Caco-2 (cell line): ENCODE measurements around the gene RAB40A. TPM values are rescaled to one million over a fixed set of nuclear protein-coding genes. Genes with fewer than 3 reads are reported as not detected.

ENCODE experiments used
- BruUV-seq: library from RNA; stranded (reverse); fragments of 400-500 nt; replicated peaks from 2 replicates; lab custom pipeline; 2021; lab: Mats Ljungman, UMichigan
- CTCF ChIA-PET: fragments of 300-600 bp; sonication (Branson Sonifier 250); formaldehyde crosslinking; loops from one replicate; lab custom pipeline; 2022; ENCODE audit warnings: antibody characterized with exemption; lab: Charles Lee
- POLR2A ChIA-PET: fragments of 300-600 bp; sonication (Branson Sonifier 250); formaldehyde crosslinking; loops from one replicate; lab custom pipeline; 2022; ENCODE audit warnings: antibody characterized with exemption; lab: Charles Lee
- DNase-seq, 2 experiments: peaks; one replicate each; pipeline versions ENCODE4 v3.0.0 to v3.0.0-alpha.2; 2020 to 2022
- H3K27me3 ChIP-seq: replicated peaks from 2 replicates; pipeline ENCODE4 v1.6.0; 2011; ENCODE audit warnings: low read length; ENCODE audit not compliant: control insufficient read depth, insufficient read depth
- H3K36me3 ChIP-seq: 2 replicates; pipeline ENCODE4 v1.5.1; 2011; ENCODE audit warnings: low read length; ENCODE audit not compliant: control insufficient read depth, insufficient read depth
- H3K4me1 ChIP-seq: fragments of 250-450 bp; sonication (Bioruptor Pico); 2 replicates; pipeline ENCODE4 v1.5.1; 2020; ENCODE audit warnings: mild to moderate bottlenecking
- H3K4me3 ChIP-seq: 2 replicates; pipeline ENCODE4 v1.5.1; 2011; ENCODE audit warnings: low read depth, mild to moderate bottlenecking, control low read depth, low read length
- H3K9me3 ChIP-seq: fragments of 250-450 bp; sonication (Bioruptor Pico); 2 replicates; pipeline ENCODE4 v1.5.1; 2020; ENCODE audit warnings: mild to moderate bottlenecking, moderate library complexity
- H3K27ac Mint-ChIP-seq: one replicate; pipeline ENCODE4 v1.8.0; 2022; ENCODE audit warnings: mixed read lengths; ENCODE audit not compliant: unreplicated experiment
- H3K27me3 Mint-ChIP-seq: one replicate; pipeline ENCODE4 v1.8.0; 2022; ENCODE audit warnings: mixed read lengths; ENCODE audit not compliant: insufficient read depth, unreplicated experiment
- H3K36me3 Mint-ChIP-seq: one replicate; pipeline ENCODE4 v1.8.0; 2022; ENCODE audit warnings: mild to moderate bottlenecking, mixed read lengths; ENCODE audit not compliant: insufficient read depth, unreplicated experiment
- H3K4me1 Mint-ChIP-seq: one replicate; pipeline ENCODE4 v1.8.0; 2022; ENCODE audit warnings: low read depth, mixed read lengths; ENCODE audit not compliant: unreplicated experiment
- H3K4me3 Mint-ChIP-seq: one replicate; pipeline ENCODE4 v1.8.0; 2022; ENCODE audit warnings: mild to moderate bottlenecking, moderate library complexity, mixed read lengths; ENCODE audit not compliant: unreplicated experiment
- H3K9me3 Mint-ChIP-seq: one replicate; pipeline ENCODE4 v1.8.0; 2022; ENCODE audit warnings: mixed read lengths; ENCODE audit not compliant: unreplicated experiment
- intact Hi-C: fragments of 100-400 bp; cut with micrococcal nuclease; formaldehyde crosslinking; loops from one replicate; pipeline ENCODE4 v1.10.0; 2022; ENCODE audit not compliant: unreplicated experiment
- total RNA-seq: library from RNA; stranded (reverse); gene quantifications from 2 replicates; pipeline ENCODE4 v1.2.3, GENCODE V29; 2022
- TF ChIP-seq, protein P1 (sequence below), 2 experiments: fragments of 200-600 bp in 1 of 2; IDR thresholded peaks; 1 replicate in 1 of 2; 2 replicates in 1 of 2; pipeline versions ENCODE4 v1.5.1 to v1.8.0; 2011 to 2022; ENCODE audit warnings: antibody characterized with exemption in 1 of 2, control low read depth in 1 of 2, inconsistent platforms in 1 of 2, low read depth in 1 of 2, low read length in 1 of 2, mild to moderate bottlenecking in 1 of 2, moderate library complexity in 1 of 2; ENCODE audit not compliant: insufficient read depth in 1 of 2, severe bottlenecking in 1 of 2, unreplicated experiment in 1 of 2

RAB40A gene
- total RNA-seq, 1 experiment from 2014 or later: not detected

- Histone ChIP-seq H3K4me1 (peaks cover 5% of the 10 kb centered on the region; the same call in 1 of the 2 replicates), H3K27me3 (no peaks in the 10 kb centered on the region), H3K36me3 (no peaks in the 10 kb centered on the region), H3K9me3 (no peaks in the 10 kb centered on the region), H3K4me3 (no peak overlapping the region)
- TF ChIP-seq, protein P1, sequence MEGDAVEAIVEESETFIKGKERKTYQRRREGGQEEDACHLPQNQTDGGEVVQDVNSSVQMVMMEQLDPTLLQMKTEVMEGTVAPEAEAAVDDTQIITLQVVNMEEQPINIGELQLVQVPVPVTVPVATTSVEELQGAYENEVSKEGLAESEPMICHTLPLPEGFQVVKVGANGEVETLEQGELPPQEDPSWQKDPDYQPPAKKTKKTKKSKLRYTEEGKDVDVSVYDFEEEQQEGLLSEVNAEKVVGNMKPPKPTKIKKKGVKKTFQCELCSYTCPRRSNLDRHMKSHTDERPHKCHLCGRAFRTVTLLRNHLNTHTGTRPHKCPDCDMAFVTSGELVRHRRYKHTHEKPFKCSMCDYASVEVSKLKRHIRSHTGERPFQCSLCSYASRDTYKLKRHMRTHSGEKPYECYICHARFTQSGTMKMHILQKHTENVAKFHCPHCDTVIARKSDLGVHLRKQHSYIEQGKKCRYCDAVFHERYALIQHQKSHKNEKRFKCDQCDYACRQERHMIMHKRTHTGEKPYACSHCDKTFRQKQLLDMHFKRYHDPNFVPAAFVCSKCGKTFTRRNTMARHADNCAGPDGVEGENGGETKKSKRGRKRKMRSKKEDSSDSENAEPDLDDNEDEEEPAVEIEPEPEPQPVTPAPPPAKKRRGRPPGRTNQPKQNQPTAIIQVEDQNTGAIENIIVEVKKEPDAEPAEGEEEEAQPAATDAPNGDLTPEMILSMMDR (IDR thresholded peaks at IDR 0.05; ENCODE audit: insufficient read depth in 1 of 2, low read depth in 1 of 2, low read length in 1 of 2, severe bottlenecking in 1 of 2, unreplicated experiment in 1 of 2): no peak
- BruUV-seq: no TSS peak
- ChIA-PET CTCF (interaction anchor here (0.6 kb wide), 1 partner anchor 169 kb away, joined by 4 read pairs; no protein-coding TSS in a partner anchor), POLR2A (no interaction called here)
- DNase-seq: no peak
- Mint-ChIP-seq H3K27me3 (no peaks in the 10 kb centered on the region), H3K27ac (no peak overlapping the region), H3K9me3 (no peaks in the 10 kb centered on the region), H3K36me3 (no peaks in the 10 kb centered on the region), H3K4me1 (no peaks in the 10 kb centered on the region), H3K4me3 (no peak overlapping the region)
- intact Hi-C loops: no loop called here
These were observed 19.4 kb upstream of the RAB40A start for GRCh38 chrX:103538728-103539127.

DNA sequence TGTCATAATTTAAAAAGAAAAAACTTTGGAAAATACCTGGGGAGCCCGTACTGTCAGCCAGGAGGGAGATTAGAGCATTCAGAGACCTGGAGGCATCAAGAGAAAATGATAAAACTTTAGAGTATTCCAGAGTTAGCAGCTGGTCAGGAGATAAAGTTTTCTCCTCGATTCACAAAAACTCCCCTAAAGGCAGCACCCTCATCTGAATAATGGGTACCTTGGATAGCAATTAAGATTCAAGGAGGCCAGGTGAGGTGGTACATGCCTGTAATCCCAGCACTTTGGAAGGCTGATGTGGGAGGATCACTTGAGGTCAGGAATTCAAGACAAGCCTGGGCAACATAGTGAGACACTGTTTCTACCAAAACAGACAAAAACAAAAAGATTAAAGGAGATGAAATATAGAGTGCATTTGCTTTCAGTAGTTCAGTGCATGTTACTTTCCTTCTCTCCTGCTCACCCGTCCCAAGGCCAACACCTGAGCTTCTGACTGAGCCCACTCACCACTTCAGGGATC is 18.6 kb upstream of the RAB40A start:
- POLR2A ChIA-PET: no interaction called here
- H3K9me3 Mint-ChIP-seq: no peaks in the 10 kb centered on the region
- Histone ChIP-seq H3K36me3 (no peaks in the 10 kb centered on the region), H3K4me1 (peaks cover 5% of the 10 kb centered on the region; the same call in 1 of the 2 replicates), H3K27me3 (no peaks in the 10 kb centered on the region), H3K9me3 (no peaks in the 10 kb centered on the region), H3K4me3 (no peak overlapping the region)
- BruUV-seq: no TSS peak
- no peaks in the 10 kb centered on the region for H3K27me3 Mint-ChIP-seq
- H3K27ac Mint-ChIP-seq: no peak overlapping the region
- TF ChIP-seq, protein P1 (IDR thresholded peaks at IDR 0.05; ENCODE audit: insufficient read depth in 1 of 2, low read depth in 1 of 2, low read length in 1 of 2, severe bottlenecking in 1 of 2, unreplicated experiment in 1 of 2): no peak
- CTCF ChIA-PET: no interaction called here
- no peak for DNase-seq
- H3K4me3 Mint-ChIP-seq: no peak overlapping the region
- no peaks in the 10 kb centered on the region for H3K4me1 Mint-ChIP-seq
- intact Hi-C loops: no loop called here
- H3K36me3 Mint-ChIP-seq: no peaks in the 10 kb centered on the region

DNA sequence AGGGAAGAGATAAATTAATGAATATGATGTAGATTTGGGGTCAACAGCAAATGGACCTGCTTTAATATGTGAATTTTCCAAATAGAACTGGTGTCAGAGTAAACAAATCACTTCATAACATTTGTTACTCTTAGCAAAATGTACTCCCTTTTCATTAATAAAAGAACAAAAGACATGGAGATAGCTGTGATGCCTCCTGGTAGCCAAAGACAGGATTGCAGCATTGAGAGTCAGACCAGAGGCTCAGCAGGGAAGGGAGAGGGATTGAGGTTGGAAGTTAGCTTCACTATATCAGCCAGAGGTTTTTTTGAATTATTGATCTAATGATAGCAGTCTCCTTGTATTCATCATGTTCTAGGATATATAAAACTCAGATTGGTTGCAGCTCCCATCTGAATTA is 17.4 kb upstream of the RAB40A start:
- intact Hi-C loops: no loop called here
- Mint-ChIP-seq H3K4me1 (no peaks in the 10 kb centered on the region), H3K9me3 (no peaks in the 10 kb centered on the region), H3K27me3 (no peaks in the 10 kb centered on the region), H3K4me3 (no peak overlapping the region), H3K36me3 (no peaks in the 10 kb centered on the region), H3K27ac (no peak overlapping the region)
- TF ChIP-seq, protein P1 (IDR thresholded peaks at IDR 0.05; ENCODE audit: insufficient read depth in 1 of 2, low read depth in 1 of 2, low read length in 1 of 2, severe bottlenecking in 1 of 2, unreplicated experiment in 1 of 2): no peak
- Histone ChIP-seq H3K27me3 (no peaks in the 10 kb centered on the region), H3K4me3 (no peak overlapping the region), H3K9me3 (no peaks in the 10 kb centered on the region), H3K4me1 (peaks cover 5% of the 10 kb centered on the region; the same call in 1 of the 2 replicates), H3K36me3 (no peaks in the 10 kb centered on the region)
- DNase-seq: no peak
- ChIA-PET CTCF (interaction anchor here (1.3 kb wide), 1 partner anchor 93 kb away, joined by 4 read pairs; no protein-coding TSS in a partner anchor), POLR2A (interaction anchor here (0.5 kb wide), 1 partner anchor 160 kb away, joined by 4 read pairs; no protein-coding TSS in a partner anchor)
- no TSS peak for BruUV-seq
